Measurements from ENCODE around the gene TRIM8.

TRIM8 gene

DNA sequence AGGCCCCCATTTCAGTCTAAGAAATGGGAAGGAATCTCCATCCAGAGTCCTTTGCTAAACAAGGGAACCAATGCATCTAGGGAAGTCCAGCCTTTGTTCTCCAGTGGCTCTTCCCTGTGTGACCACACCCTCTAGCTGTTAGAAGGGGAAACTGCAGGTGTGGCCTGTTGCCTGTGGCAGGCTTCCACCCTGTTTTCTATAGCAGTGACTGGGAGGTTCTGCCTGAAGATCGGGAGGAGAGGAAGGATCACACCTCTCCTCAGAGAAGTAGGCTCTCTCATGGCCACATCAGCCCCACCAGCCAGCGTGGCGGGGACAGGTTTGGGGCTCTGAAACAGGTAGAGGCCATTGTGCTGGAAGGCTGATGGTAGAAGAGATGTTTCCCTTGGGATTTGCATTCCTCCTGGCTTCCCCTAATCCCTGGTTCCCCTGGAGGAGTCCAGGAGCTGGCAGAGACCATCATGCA is 47.7 kb upstream of the TRIM8 start:
- peak; percentile 51 to 76 for DNase-seq (ENCODE audit: low read depth in 1 of 2, low spot score in 1 of 2)
- H3K4me3 ChIP-seq (replicated peaks; ENCODE audit: insufficient read depth, low read length): no peak overlapping the region
- no peaks in the 10 kb centered on the region for H3K27me3 ChIP-seq (ENCODE audit: insufficient read depth, poor library complexity, severe bottlenecking)
- no peak for TF ChIP-seq GABPA (IDR thresholded peaks at IDR 0.05; ENCODE audit: low read depth)
- TF ChIP-seq CTCF (IDR thresholded peaks at IDR 0.05; ENCODE audit: insufficient read depth, low read length): peak; percentile 80
- TF ChIP-seq, protein P1, sequence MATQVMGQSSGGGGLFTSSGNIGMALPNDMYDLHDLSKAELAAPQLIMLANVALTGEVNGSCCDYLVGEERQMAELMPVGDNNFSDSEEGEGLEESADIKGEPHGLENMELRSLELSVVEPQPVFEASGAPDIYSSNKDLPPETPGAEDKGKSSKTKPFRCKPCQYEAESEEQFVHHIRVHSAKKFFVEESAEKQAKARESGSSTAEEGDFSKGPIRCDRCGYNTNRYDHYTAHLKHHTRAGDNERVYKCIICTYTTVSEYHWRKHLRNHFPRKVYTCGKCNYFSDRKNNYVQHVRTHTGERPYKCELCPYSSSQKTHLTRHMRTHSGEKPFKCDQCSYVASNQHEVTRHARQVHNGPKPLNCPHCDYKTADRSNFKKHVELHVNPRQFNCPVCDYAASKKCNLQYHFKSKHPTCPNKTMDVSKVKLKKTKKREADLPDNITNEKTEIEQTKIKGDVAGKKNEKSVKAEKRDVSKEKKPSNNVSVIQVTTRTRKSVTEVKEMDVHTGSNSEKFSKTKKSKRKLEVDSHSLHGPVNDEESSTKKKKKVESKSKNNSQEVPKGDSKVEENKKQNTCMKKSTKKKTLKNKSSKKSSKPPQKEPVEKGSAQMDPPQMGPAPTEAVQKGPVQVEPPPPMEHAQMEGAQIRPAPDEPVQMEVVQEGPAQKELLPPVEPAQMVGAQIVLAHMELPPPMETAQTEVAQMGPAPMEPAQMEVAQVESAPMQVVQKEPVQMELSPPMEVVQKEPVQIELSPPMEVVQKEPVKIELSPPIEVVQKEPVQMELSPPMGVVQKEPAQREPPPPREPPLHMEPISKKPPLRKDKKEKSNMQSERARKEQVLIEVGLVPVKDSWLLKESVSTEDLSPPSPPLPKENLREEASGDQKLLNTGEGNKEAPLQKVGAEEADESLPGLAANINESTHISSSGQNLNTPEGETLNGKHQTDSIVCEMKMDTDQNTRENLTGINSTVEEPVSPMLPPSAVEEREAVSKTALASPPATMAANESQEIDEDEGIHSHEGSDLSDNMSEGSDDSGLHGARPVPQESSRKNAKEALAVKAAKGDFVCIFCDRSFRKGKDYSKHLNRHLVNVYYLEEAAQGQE (IDR thresholded peaks at IDR 0.05; ENCODE audit: insufficient replicate concordance, low read depth): no peak
- H3K27ac ChIP-seq (replicated peaks): 0 out of 2 replicates have a peak overlapping the region, but pooled peaks have one; percentile 25

GRCh38 chr10:102597131-102597991 is 46.9 kb upstream of the TRIM8 start:
- TF ChIP-seq SPI1 (IDR thresholded peaks at IDR 0.05; ENCODE audit: borderline replicate concordance, low read depth) (no peak; the same call in 1 of the 2 replicates), CTCF (IDR thresholded peaks at IDR 0.05; ENCODE audit: insufficient read depth, low read length) (no peak), POLR2AphosphoS5 (IDR thresholded peaks at IDR 0.05; ENCODE audit: low read depth) (no peak), GABPA (IDR thresholded peaks at IDR 0.05; ENCODE audit: low read depth) (no peak)
- TF ChIP-seq, protein P1 (IDR thresholded peaks at IDR 0.05; ENCODE audit: insufficient replicate concordance, low read depth): no peak
- Histone ChIP-seq H3K27me3 (ENCODE audit: insufficient read depth, poor library complexity, severe bottlenecking) (no peaks in the 10 kb centered on the region), H3K4me3 (replicated peaks; ENCODE audit: insufficient read depth, low read length) (no peak overlapping the region), H3K27ac (replicated peaks) (peak overlapping the region; percentile 56)
- DNase-seq (ENCODE audit: low read depth in 1 of 2, low spot score in 1 of 2): peak in 1 of 2 experiments; percentile 21

GRCh38 chr10:102598243-102598642 is 46.0 kb upstream of the TRIM8 start:
- Histone ChIP-seq H3K27me3 (ENCODE audit: insufficient read depth, poor library complexity, severe bottlenecking) (no peaks in the 10 kb centered on the region), H3K4me3 (replicated peaks; ENCODE audit: insufficient read depth, low read length) (no peak overlapping the region), H3K27ac (replicated peaks) (no peak overlapping the region; the same call in 1 of the 2 replicates)
- TF ChIP-seq POLR2AphosphoS5 (IDR thresholded peaks at IDR 0.05; ENCODE audit: low read depth) (no peak), GABPA (IDR thresholded peaks at IDR 0.05; ENCODE audit: low read depth) (no peak), CTCF (IDR thresholded peaks at IDR 0.05; ENCODE audit: insufficient read depth, low read length) (no peak), SPI1 (IDR thresholded peaks at IDR 0.05; ENCODE audit: borderline replicate concordance, low read depth) (no peak)
- TF ChIP-seq, protein P1 (IDR thresholded peaks at IDR 0.05; ENCODE audit: insufficient replicate concordance, low read depth): no peak
- DNase-seq (ENCODE audit: low read depth in 1 of 2, low spot score in 1 of 2): no peak

Measured in HL-60 (cell line).